Measurements from ENCODE around the gene SNRPA. TPM values are rescaled to one million over a fixed set of nuclear protein-coding genes. Genes with fewer than 3 reads are reported as not detected.

The SNRPA gene
- total RNA-seq, 1 donor from 2014 or later = 243 TPM

DNA sequence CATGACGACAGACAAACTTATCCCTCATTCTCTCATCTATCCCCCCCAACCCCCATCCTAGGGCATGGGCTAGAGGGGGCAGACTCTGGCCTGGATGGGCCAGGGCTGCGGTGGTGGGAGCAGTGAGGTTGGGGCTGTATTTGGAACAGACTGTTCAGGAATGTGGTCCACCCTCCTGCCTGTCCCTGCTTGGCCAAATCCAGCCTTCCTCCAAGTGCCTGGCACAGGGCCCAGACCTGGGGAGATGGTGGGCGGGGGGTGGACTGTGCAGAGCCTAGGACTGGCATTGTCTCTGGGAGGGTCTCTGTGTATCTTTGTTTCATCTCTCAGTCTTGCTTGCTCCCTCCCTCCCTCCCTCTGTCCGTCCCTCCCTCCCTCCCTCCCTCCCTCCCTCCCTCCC is 62.2 kb downstream of the SNRPA start:
- H3K4me3 Mint-ChIP-seq = no peak overlapping the region
- peaks cover 24% of the 10 kb centered on the region for H3K27me3 Mint-ChIP-seq (ENCODE audit: insufficient read depth)
- H3K36me3 Mint-ChIP-seq (ENCODE audit: low read depth) = peaks cover 21% of the 10 kb centered on the region
- no peak overlapping the region for H3K27ac Mint-ChIP-seq
- no peaks in the 10 kb centered on the region for H3K9me3 Mint-ChIP-seq
- peaks cover 26% of the 10 kb centered on the region for H3K4me1 Mint-ChIP-seq (ENCODE audit: low read depth)
- no peak for DNase-seq (ENCODE audit: low spot score)
- intact Hi-C loops (cut with micrococcal nuclease) = no loop called here

Other genes starting within 250 kb of the SNRPA start
- 102 and 113 TPM in 2 replicates for gene SHKBP1, start 174.3 kb upstream of the SNRPA start, total RNA-seq
- 107 and 116 TPM in 2 replicates for gene LTBP4, start 149.8 kb upstream of the SNRPA start, total RNA-seq
- gene NUMBL, start 60.6 kb upstream of the SNRPA start, total RNA-seq = 18.1 and 20.6 TPM in 2 replicates
- 38.4 and 41.6 TPM in 2 replicates for gene COQ8B, start 34.3 kb upstream of the SNRPA start, total RNA-seq
- gene ITPKC, start 34.1 kb upstream of the SNRPA start, total RNA-seq = 8.7 and 9.9 TPM in 2 replicates
- 9.5 and 10.0 TPM in 2 replicates for gene ACTMAP, start 726 bp upstream of the SNRPA start, total RNA-seq
- gene MIA, start 24.3 kb downstream of the SNRPA start, total RNA-seq = 0.91 TPM in 1 of 2 replicates, not detected in the other
- gene RAB4B, start 27.0 kb downstream of the SNRPA start, total RNA-seq = 40.6 and 45.5 TPM in 2 replicates
- 100 and 104 TPM in 2 replicates for gene EGLN2, start 48.0 kb downstream of the SNRPA start, total RNA-seq
- gene CYP2A6, start 99.2 kb downstream of the SNRPA start, total RNA-seq = not detected in 2 replicates
- gene CYP2A7, start 131.0 kb downstream of the SNRPA start, total RNA-seq = not detected in 2 replicates
- gene CYP2B6, start 240.1 kb downstream of the SNRPA start, total RNA-seq = not detected in 2 replicates

All from activated T-helper 1 cell treated with anti-CD3 and anti-CD28 coated beads, Interleukin-12 subunit alpha, Interleukin-12 subunit beta, Interleukin-2, Interleukin-4 antibody, amounts not matched to agents 30 ng/mL and 10 ng/mL and 1 ng/mL, durations not matched to agents 14 hours and 24 hours and 36 hours (primary cell).